Mesenchymal stem cell (in vitro differentiated cells and primary cell): ENCODE results near the gene NOP16.

Experiments used
- DNase-seq: peaks from one replicate; pipeline ENCODE4 v3.0.0-alpha.2; 2013
- H2AFZ ChIP-seq: one replicate; pipeline ENCODE4 v1.6.1; 2013; ENCODE audit warnings: low read depth, mild to moderate bottlenecking, control low read depth, inconsistent platforms, low read length, moderate library complexity
- H2AK5ac ChIP-seq: 2 replicates; pipeline ENCODE4 v1.6.1; 2013; ENCODE audit warnings: low read length, moderate library complexity, mild to moderate bottlenecking, inconsistent platforms; ENCODE audit not compliant: severe bottlenecking
- H2BK120ac ChIP-seq: one replicate; pipeline ENCODE4 v1.6.1; 2013; ENCODE audit warnings: low read depth, mild to moderate bottlenecking, inconsistent platforms, low read length, moderate library complexity
- H2BK12ac ChIP-seq, 2 experiments: one replicate each; pipeline ENCODE4 v1.6.1; 2013; ENCODE audit warnings: inconsistent platforms in 2 of 2, low read length in 2 of 2, mild to moderate bottlenecking in 2 of 2, moderate library complexity in 2 of 2, control low read depth in 1 of 2
- H2BK15ac ChIP-seq: one replicate; pipeline ENCODE4 v1.6.1; 2013; ENCODE audit warnings: mild to moderate bottlenecking, low read depth, inconsistent platforms; ENCODE audit not compliant: poor library complexity, severe bottlenecking
- H2BK5ac ChIP-seq: 2 replicates; pipeline ENCODE4 v1.6.1; 2013; ENCODE audit warnings: low read depth, mild to moderate bottlenecking, low read length, control low read depth, inconsistent platforms; ENCODE audit not compliant: poor library complexity, severe bottlenecking
- H3K14ac ChIP-seq, 2 experiments: one replicate each; pipeline ENCODE4 v1.6.1; 2013; ENCODE audit warnings: inconsistent platforms in 2 of 2, low read length in 2 of 2, control low read depth in 1 of 2, mild to moderate bottlenecking in 1 of 2, moderate library complexity in 1 of 2
- H3K18ac ChIP-seq, 2 experiments: one replicate each; pipeline ENCODE4 v1.6.1; 2013; ENCODE audit warnings: inconsistent platforms in 2 of 2, low read length in 2 of 2, control low read depth in 1 of 2, low read depth in 1 of 2, mild to moderate bottlenecking in 1 of 2
- H3K23ac ChIP-seq, 2 experiments: one replicate each; pipeline ENCODE4 v1.6.1; 2013; ENCODE audit warnings: inconsistent platforms in 2 of 2, low read length in 2 of 2, mild to moderate bottlenecking in 2 of 2, moderate library complexity in 2 of 2, control low read depth in 1 of 2
- H3K27ac ChIP-seq: 2 replicates; pipeline ENCODE4 v1.5.1; 2013; ENCODE audit warnings: mild to moderate bottlenecking, moderate library complexity, low read length, control low read depth, inconsistent platforms; ENCODE audit not compliant: poor library complexity, severe bottlenecking
- H3K27me3 ChIP-seq, 2 experiments: 2 replicates each; pipeline versions ENCODE4 v1.6.1 to v1.7.0; 2013; ENCODE audit warnings: low read length in 2 of 2, mild to moderate bottlenecking in 2 of 2, moderate library complexity in 2 of 2, control low read depth in 1 of 2, inconsistent platforms in 1 of 2; ENCODE audit not compliant: control insufficient read depth in 1 of 2, insufficient read depth in 1 of 2
- H3K36me3 ChIP-seq, 2 experiments: 2 replicates each; pipeline versions ENCODE4 v1.6.1 to v1.7.0; 2013; ENCODE audit warnings: low read length in 2 of 2, control low read depth in 1 of 2, inconsistent platforms in 1 of 2, low read depth in 1 of 2, mild to moderate bottlenecking in 1 of 2; ENCODE audit not compliant: insufficient read depth in 2 of 2, control insufficient read depth in 1 of 2
- H3K4ac ChIP-seq, 2 experiments: one replicate each; pipeline ENCODE4 v1.6.1; 2013; ENCODE audit warnings: inconsistent platforms in 2 of 2, low read length in 2 of 2, mild to moderate bottlenecking in 2 of 2, moderate library complexity in 2 of 2, control low read depth in 1 of 2, low read depth in 1 of 2
- H3K4me1 ChIP-seq: 2 replicates; pipeline ENCODE4 v1.6.1; 2013; ENCODE audit warnings: low read depth, low read length, control low read depth; ENCODE audit not compliant: control insufficient read depth, insufficient read depth
- H3K4me2 ChIP-seq: 2 replicates; pipeline ENCODE4 v1.6.1; 2013; ENCODE audit warnings: low read length, mild to moderate bottlenecking, inconsistent platforms; ENCODE audit not compliant: poor library complexity, severe bottlenecking
- H3K4me3 ChIP-seq, 2 experiments: 2 replicates each; pipeline versions ENCODE4 v1.5.1 to v1.7.0; 2013; ENCODE audit warnings: low read length in 2 of 2, mild to moderate bottlenecking in 2 of 2, control low read depth in 1 of 2, low read depth in 1 of 2; ENCODE audit not compliant: insufficient read depth in 1 of 2
- H3K79me1 ChIP-seq: replicated peaks from 2 replicates; pipeline ENCODE4 v1.6.1; 2013; ENCODE audit warnings: mild to moderate bottlenecking, control low read depth, low read length, inconsistent platforms; ENCODE audit not compliant: poor library complexity, severe bottlenecking
- H3K9ac ChIP-seq: 2 replicates; pipeline ENCODE4 v1.7.0; 2013; ENCODE audit warnings: mild to moderate bottlenecking, low read length, moderate library complexity
- H3K9me3 ChIP-seq: 2 replicates; pipeline ENCODE4 v1.7.0; 2013; ENCODE audit warnings: mild to moderate bottlenecking, low read length; ENCODE audit not compliant: control insufficient read depth
- H4K8ac ChIP-seq: one replicate; pipeline ENCODE4 v1.6.1; 2013; ENCODE audit warnings: inconsistent platforms, mild to moderate bottlenecking, low read length, moderate library complexity
- H4K91ac ChIP-seq: one replicate; pipeline ENCODE4 v1.6.1; 2013; ENCODE audit warnings: mild to moderate bottlenecking, low read length, inconsistent platforms
- WGBS: methylation state at CpG from one replicate; pipeline ENCODE4 v1.1.7; 2013; ENCODE audit warnings: mixed read lengths; 5-methylcytosine and 5-hydroxymethylcytosine counted together

The NOP16 gene

GRCh38 chr5:176394881-176395675, 6.7 kb upstream of the NOP16 start:
- Histone ChIP-seq H2BK12ac (peak overlapping the region in 1 of 2 experiments; percentile 38), H2BK120ac (no peak overlapping the region), H2AFZ (no peak overlapping the region), H3K36me3 (peaks cover 60 to 63% of the 10 kb centered on the region in 2 experiments), H2BK15ac (no peak overlapping the region), H3K79me1 (peaks cover 26% of the 10 kb centered on the region), H2AK5ac (no peak overlapping the region), H3K27me3 (no peaks in the 10 kb centered on the region), H3K18ac (no peak overlapping the region), H3K9ac (no peak overlapping the region), H3K4me3 (no peak overlapping the region), H4K8ac (peak overlapping the region; percentile 4), H3K27ac (no peak overlapping the region), H4K91ac (peak overlapping the region; percentile 4), H3K4me2 (no peak overlapping the region), H3K4ac (no peak overlapping the region), H2BK5ac (no peak overlapping the region), H3K23ac (no peak overlapping the region), H3K4me1 (peaks cover 11% of the 10 kb centered on the region), H3K14ac (no peak overlapping the region), H3K9me3 (no peaks in the 10 kb centered on the region)
- WGBS: 89% methylated on average over 11 of the region's 11 CpGs
- no peak for DNase-seq

- no peak overlapping the region for H3K23ac ChIP-seq
- no peak overlapping the region for H3K18ac ChIP-seq
- H3K4ac ChIP-seq: no peak overlapping the region
- DNase-seq: no peak
- no peak overlapping the region for H2BK120ac ChIP-seq
- H3K27ac ChIP-seq: no peak overlapping the region
- WGBS: 96% methylated on average over 9 of the region's 9 CpGs
- no peak overlapping the region for H2BK15ac ChIP-seq
- H3K4me1 ChIP-seq: peaks cover 11% of the 10 kb centered on the region
- H3K4me3 ChIP-seq: no peak overlapping the region
- H2AFZ ChIP-seq: no peak overlapping the region
- H3K14ac ChIP-seq: no peak overlapping the region
- no peak overlapping the region for H4K91ac ChIP-seq
- peaks cover 59 to 63% of the 10 kb centered on the region in 2 experiments for H3K36me3 ChIP-seq
- peaks cover 26% of the 10 kb centered on the region for H3K79me1 ChIP-seq
- no peak overlapping the region for H3K9ac ChIP-seq
- H3K9me3 ChIP-seq: no peaks in the 10 kb centered on the region
- H3K27me3 ChIP-seq: no peaks in the 10 kb centered on the region
- H2AK5ac ChIP-seq: no peak overlapping the region
- H4K8ac ChIP-seq: no peak overlapping the region
- H2BK12ac ChIP-seq: no peak overlapping the region
- no peak overlapping the region for H2BK5ac ChIP-seq
- no peak overlapping the region for H3K4me2 ChIP-seq
These were observed 5.7 kb upstream of the NOP16 start for GRCh38 chr5:176394096-176394495.

- Histone ChIP-seq H3K4me1 (peaks cover 12% of the 10 kb centered on the region), H3K27me3 (no peaks in the 10 kb centered on the region), H4K8ac (no peak overlapping the region), H3K9me3 (no peaks in the 10 kb centered on the region), H3K27ac (no peak overlapping the region), H3K18ac (no peak overlapping the region), H3K9ac (no peak overlapping the region), H4K91ac (no peak overlapping the region), H2AFZ (no peak overlapping the region), H2BK12ac (no peak overlapping the region), H3K14ac (no peak overlapping the region), H3K79me1 (peaks cover 19% of the 10 kb centered on the region), H3K36me3 (peaks cover 52 to 57% of the 10 kb centered on the region in 2 experiments), H2BK120ac (no peak overlapping the region), H2BK5ac (no peak overlapping the region), H3K23ac (no peak overlapping the region), H3K4me2 (no peak overlapping the region), H3K4ac (no peak overlapping the region), H3K4me3 (no peak overlapping the region), H2BK15ac (no peak overlapping the region), H2AK5ac (no peak overlapping the region)
- WGBS: 97% methylated on average over 11 of the region's 11 CpGs
- no peak for DNase-seq
These were observed 4.1 kb upstream of the NOP16 start for GRCh38 chr5:176392526-176392925.

- Histone ChIP-seq H3K14ac (no peak overlapping the region), H2BK120ac (no peak overlapping the region), H3K18ac (no peak overlapping the region), H3K9ac (no peak overlapping the region), H3K23ac (no peak overlapping the region), H3K27ac (no peak overlapping the region), H2BK15ac (no peak overlapping the region), H4K8ac (no peak overlapping the region), H4K91ac (no peak overlapping the region), H3K4me2 (no peak overlapping the region), H3K27me3 (no peaks in the 10 kb centered on the region), H3K36me3 (peaks cover 51 to 52% of the 10 kb centered on the region in 2 experiments), H3K4ac (no peak overlapping the region), H2AFZ (no peak overlapping the region), H2BK5ac (no peak overlapping the region), H2BK12ac (no peak overlapping the region), H2AK5ac (no peak overlapping the region), H3K79me1 (peaks cover 18% of the 10 kb centered on the region), H3K4me3 (no peak overlapping the region), H3K9me3 (no peaks in the 10 kb centered on the region), H3K4me1 (peaks cover 13% of the 10 kb centered on the region)
- DNase-seq: no peak
- WGBS: 99% methylated on average over 3 of the region's 4 CpGs
These were observed 3.6 kb upstream of the NOP16 start for GRCh38 chr5:176391999-176392398.
